Measurements from ENCODE around the gene SIRT4.

Gene SIRT4

GRCh38 chr12:120357104-120357503 is 55.0 kb downstream of the SIRT4 start:
- DNase-seq (ENCODE audit: low read depth), result no peak

GRCh38 chr12:120358412-120359100 is 56.4 kb downstream of the SIRT4 start:
- no peak for TF ChIP-seq CTCF (conservative IDR thresholded peaks at IDR 0.05; ENCODE audit: low read depth, low read length)
- no peak for DNase-seq (ENCODE audit: low read depth)
- no peak overlapping the region for H3K4me3 ChIP-seq (ENCODE audit: low read depth, low read length)

More at GRCh38 chr12:120357104-120357503, 55.0 kb downstream of the SIRT4 start:
- no peak for TF ChIP-seq CTCF (conservative IDR thresholded peaks at IDR 0.05; ENCODE audit: low read depth, low read length)
- H3K4me3 ChIP-seq (ENCODE audit: low read depth, low read length), result no peak overlapping the region

GRCh38 chr12:120359128-120359527 is 57.0 kb downstream of the SIRT4 start:
- no peak for DNase-seq (ENCODE audit: low read depth)
- H3K4me3 ChIP-seq (ENCODE audit: low read depth, low read length), result no peak overlapping the region
- no peak for TF ChIP-seq CTCF (conservative IDR thresholded peaks at IDR 0.05; ENCODE audit: low read depth, low read length)

GRCh38 chr12:120361506-120362208 is 59.5 kb downstream of the SIRT4 start:
- peak; percentile 81 for DNase-seq (ENCODE audit: low read depth)
- no peak for TF ChIP-seq CTCF (conservative IDR thresholded peaks at IDR 0.05; ENCODE audit: low read depth, low read length)
- peak overlapping the region; percentile 51 for H3K4me3 ChIP-seq (ENCODE audit: low read depth, low read length)

All from choroid plexus epithelial cell (primary cell).